Endodermal cell (in vitro differentiated cells): ENCODE measurements around the gene ABCF1. TPM values are rescaled to one million over a fixed set of nuclear protein-coding genes. Genes with fewer than 3 reads are reported as not detected.

Experiments used
- DNase-seq: peaks from one replicate; pipeline ENCODE4 v3.0.0-alpha.2; 2017
- H3K27ac ChIP-seq: 2 replicates; pipeline ENCODE4 v1.5.1; 2013; ENCODE audit warnings: mild to moderate bottlenecking, low read depth, low read length, moderate library complexity
- H3K27me3 ChIP-seq: 2 replicates; pipeline ENCODE4 v1.6.1; 2013; ENCODE audit warnings: mild to moderate bottlenecking, low read length, moderate library complexity; ENCODE audit not compliant: insufficient read depth, control insufficient read depth, poor library complexity, severe bottlenecking
- H3K36me3 ChIP-seq: 2 replicates; pipeline ENCODE4 v1.7.0; 2013; ENCODE audit warnings: mild to moderate bottlenecking, low read length, moderate library complexity; ENCODE audit not compliant: control insufficient read depth, insufficient read depth
- H3K4me1 ChIP-seq: one replicate; pipeline ENCODE4 v1.7.0; 2013; ENCODE audit warnings: low read length; ENCODE audit not compliant: control insufficient read depth, insufficient read depth
- H3K4me3 ChIP-seq: 2 replicates; pipeline ENCODE4 v1.5.1; 2013; ENCODE audit warnings: mild to moderate bottlenecking, low read length, moderate library complexity
- H3K9ac ChIP-seq: 2 replicates; pipeline ENCODE4 v1.6.1; 2013; ENCODE audit warnings: mild to moderate bottlenecking, low read length, moderate library complexity; ENCODE audit not compliant: poor library complexity, severe bottlenecking; ENCODE audit errors: extremely low read depth
- H3K9me3 ChIP-seq: 2 replicates; pipeline ENCODE4 v1.6.1; 2013; ENCODE audit warnings: mild to moderate bottlenecking, low read length, moderate library complexity; ENCODE audit not compliant: control insufficient read depth
- H3K27ac Mint-ChIP-seq: 2 replicates; pipeline ENCODE4 v1.8.0; 2020; ENCODE audit warnings: mixed read lengths
- H3K27me3 Mint-ChIP-seq: 2 replicates; pipeline ENCODE4 v1.8.0; 2021; ENCODE audit warnings: mild to moderate bottlenecking, mixed read lengths; ENCODE audit not compliant: insufficient read depth
- H3K36me3 Mint-ChIP-seq: 2 replicates; pipeline ENCODE4 v1.8.0; 2020; ENCODE audit warnings: low read depth, mixed read lengths
- H3K4me1 Mint-ChIP-seq: 2 replicates; pipeline ENCODE4 v1.8.0; 2020; ENCODE audit warnings: mixed read lengths
- H3K4me3 Mint-ChIP-seq: 2 replicates; pipeline ENCODE4 v1.8.0; 2020; ENCODE audit warnings: mild to moderate bottlenecking, moderate library complexity, mixed read lengths
- H3K9me3 Mint-ChIP-seq: 2 replicates; pipeline ENCODE4 v1.8.0; 2020; ENCODE audit warnings: mild to moderate bottlenecking, mixed read lengths
- CTCF ChIP-seq: fragments of 200-600 bp; sonication (generic); conservative IDR thresholded peaks from 2 replicates; pipeline ENCODE4 v1.5.0; 2021; ENCODE audit warnings: antibody characterized with exemption, mild to moderate bottlenecking
- WGBS, 2 experiments: methylation state at CpG; one replicate each; pipeline versions ENCODE4 v1.1.5 to v1.1.7; 2013; ENCODE audit warnings: missing lambda C conversion rate in 2 of 2, mixed read lengths in 1 of 2; ENCODE audit not compliant: insufficient coverage in 1 of 2, insufficient read length in 1 of 2; 5-methylcytosine and 5-hydroxymethylcytosine counted together
- total RNA-seq, 2 donors: library from RNA; stranded (reverse); fragmentation: NEBNext Ultra II Directional in 1 of 2; extraction: Animal tissue kit (Norgen Biotek cat#: 25700) in 1 of 2; gene quantifications; 2 replicates in 1 of 2; 3 replicates in 1 of 2; pipeline ENCODE4 v1.2.1, GENCODE V29; 2021

The ABCF1 gene
- total RNA-seq, 2 donors from 2014 or later = 84.9 to 89.3 TPM

DNA sequence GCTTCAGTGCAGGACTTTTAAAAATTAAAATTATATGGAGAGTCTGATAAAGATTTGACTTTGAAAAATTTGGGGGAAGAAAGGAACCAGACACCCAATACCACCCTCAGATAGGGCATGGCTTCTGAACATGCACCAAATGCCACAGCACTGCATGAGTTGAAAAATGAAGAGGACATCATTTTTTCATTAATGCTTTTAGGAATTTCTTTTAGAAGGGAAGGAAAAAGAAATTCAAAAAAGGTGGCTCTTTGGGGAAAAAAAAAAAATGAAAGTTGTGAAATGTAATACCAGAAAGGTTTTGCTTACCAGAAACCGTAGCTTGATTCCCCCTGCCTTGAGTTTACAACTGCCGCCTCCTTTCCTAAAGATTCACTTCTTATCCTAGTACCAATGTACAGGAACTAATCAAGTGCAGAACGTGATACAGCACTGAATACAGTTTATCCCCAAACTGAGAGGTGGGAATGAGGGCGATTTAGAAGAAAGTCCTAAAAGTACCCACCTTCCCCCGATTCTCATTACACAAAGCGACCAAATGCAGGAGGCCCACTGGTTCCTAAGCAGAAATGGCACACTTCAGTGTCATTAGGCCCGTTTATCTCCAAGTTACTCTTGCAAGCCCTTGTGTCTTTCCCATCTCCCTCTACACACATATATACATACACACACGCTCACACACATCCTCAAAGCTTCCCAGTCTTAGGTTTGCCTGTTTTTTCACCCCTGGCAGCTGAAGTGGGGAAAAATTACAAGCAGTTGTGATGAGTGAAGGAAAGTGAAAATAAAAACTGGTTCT, 43.0 kb downstream of the ABCF1 start:
- Histone ChIP-seq H3K27me3 (no peaks in the 10 kb centered on the region), H3K36me3 (peaks cover 58% of the 10 kb centered on the region), H3K4me1 (peaks cover 2% of the 10 kb centered on the region), H3K9me3 (no peaks in the 10 kb centered on the region), H3K9ac (peak overlapping the region; percentile 100), H3K27ac (peak overlapping the region; percentile 60), H3K4me3 (peak overlapping the region; percentile 92)
- Mint-ChIP-seq H3K27ac (peak overlapping the region; percentile 100), H3K36me3 (peaks cover 39% of the 10 kb centered on the region), H3K9me3 (no peaks in the 10 kb centered on the region), H3K4me3 (peak overlapping the region; percentile 99), H3K4me1 (peaks cover 23% of the 10 kb centered on the region), H3K27me3 (no peaks in the 10 kb centered on the region)
- DNase-seq = no peak
- WGBS, 2 experiments = 83 to 92% methylated on average over 5 to 8 of the region's 8 CpGs
- no peak for TF ChIP-seq CTCF

GRCh38 chr6:30614843-30615218, 43.6 kb downstream of the ABCF1 start:
- H3K9me3 Mint-ChIP-seq = no peaks in the 10 kb centered on the region
- H3K27me3 Mint-ChIP-seq = no peaks in the 10 kb centered on the region
- no peak for TF ChIP-seq CTCF
- Histone ChIP-seq H3K27ac (peak overlapping the region; percentile 99), H3K36me3 (peaks cover 58% of the 10 kb centered on the region), H3K9ac (peak overlapping the region; percentile 100), H3K27me3 (no peaks in the 10 kb centered on the region), H3K4me3 (peak overlapping the region; percentile 92), H3K4me1 (peaks cover 2% of the 10 kb centered on the region), H3K9me3 (no peaks in the 10 kb centered on the region)
- peak overlapping the region; percentile 100 for H3K27ac Mint-ChIP-seq
- H3K4me3 Mint-ChIP-seq = peak overlapping the region; percentile 99
- H3K4me1 Mint-ChIP-seq = peaks cover 23% of the 10 kb centered on the region
- peak; percentile 89 for DNase-seq
- 0 to 3% methylated on average over 1 to 6 of the region's 6 CpGs for whole genome bisulfite sequencing, 2 experiments
- peaks cover 39% of the 10 kb centered on the region for H3K36me3 Mint-ChIP-seq

DNA sequence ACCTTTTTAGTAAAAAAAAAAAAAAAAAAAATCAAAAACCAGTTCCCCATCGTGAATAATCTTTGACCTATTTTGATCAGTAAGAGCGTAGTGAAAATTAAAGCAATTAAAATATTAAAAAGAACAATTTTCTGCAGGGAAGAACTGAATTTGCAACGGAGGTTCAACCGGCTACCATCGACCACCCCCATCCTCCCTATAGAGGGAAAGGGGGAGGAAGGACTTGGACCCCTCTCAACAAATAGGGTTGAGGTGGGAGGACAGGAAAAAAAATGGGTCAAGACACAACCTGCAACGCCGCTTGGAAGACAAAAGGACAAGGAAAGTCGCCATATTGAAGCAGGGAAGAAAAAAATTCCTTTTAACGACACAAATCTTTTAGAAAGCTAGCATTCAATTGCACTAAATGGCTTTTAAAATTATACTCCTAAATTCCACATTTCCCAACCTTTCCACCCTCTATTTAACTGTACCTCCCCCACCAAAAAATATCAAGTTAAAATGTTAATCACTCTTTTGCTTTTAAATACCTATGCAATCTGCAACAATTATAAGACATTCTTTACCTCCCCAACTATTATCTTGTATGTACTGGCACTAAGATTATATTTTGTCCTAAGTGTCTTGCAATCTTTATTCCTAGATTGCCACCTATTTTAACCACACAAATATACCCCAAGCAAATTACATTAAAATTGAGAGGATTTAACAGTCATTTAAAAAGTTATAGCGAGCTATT, 44.1 kb downstream of the ABCF1 start:
- H3K9me3 ChIP-seq = no peaks in the 10 kb centered on the region
- H3K4me3 ChIP-seq = peak overlapping the region; percentile 92
- DNase-seq = peak; percentile 84
- H3K36me3 ChIP-seq = peaks cover 53% of the 10 kb centered on the region
- Mint-ChIP-seq H3K27me3 (no peaks in the 10 kb centered on the region), H3K36me3 (peaks cover 34% of the 10 kb centered on the region), H3K27ac (peak overlapping the region; percentile 100), H3K4me3 (peak overlapping the region; percentile 99), H3K9me3 (no peaks in the 10 kb centered on the region), H3K4me1 (peaks cover 23% of the 10 kb centered on the region)
- no peaks in the 10 kb centered on the region for H3K27me3 ChIP-seq
- peak overlapping the region; percentile 99 for H3K27ac ChIP-seq
- H3K4me1 ChIP-seq = peaks cover 2% of the 10 kb centered on the region
- 0 to 2% methylated on average over 4 to 10 of the region's 10 CpGs for WGBS, 2 experiments
- TF ChIP-seq CTCF = no peak
- peak overlapping the region; percentile 100 for H3K9ac ChIP-seq
